Activated naive CD4-positive, alpha-beta T cell treated with anti-CD3 and anti-CD28 coated beads, Interleukin-2, amount 50 U/mL, for 72 hours (primary cell): ENCODE measurements around the gene CENPN. TPM values are rescaled to one million over a fixed set of nuclear protein-coding genes. Genes with fewer than 3 reads are reported as not detected.
A peak's percentile ranks its signal among the peaks of the same experiment; 100 is the strongest.

Experiments
- ATAC-seq, 2 donors: fragments of 150-1000 bp; cut with Tn5 transposase; 2 replicates each; pipeline ENCODE4 v1.10.0; 2021; ENCODE audit warnings: mild to moderate bottlenecking in 2 of 2, moderate library complexity in 2 of 2
- DNase-seq, 2 donors: peaks; one replicate each; pipeline ENCODE4 v3.0.0; 2021 to 2022; ENCODE audit warnings: low spot score in 2 of 2
- H3K27ac Mint-ChIP-seq, 2 donors: one replicate each; pipeline ENCODE4 v1.8.0; 2022; ENCODE audit warnings: mild to moderate bottlenecking in 2 of 2, mixed read lengths in 2 of 2
- H3K36me3 Mint-ChIP-seq, 2 donors: one replicate each; pipeline ENCODE4 v1.8.0; 2022; ENCODE audit warnings: mixed read lengths in 2 of 2
- H3K9me3 Mint-ChIP-seq, 2 donors: one replicate each; pipeline ENCODE4 v1.8.0; 2022; ENCODE audit warnings: mixed read lengths in 2 of 2
- total RNA-seq, 2 donors: library from RNA; stranded (reverse); gene quantifications; one replicate each; pipeline ENCODE4 v1.2.3, GENCODE V29; 2022

The CENPN gene
- 10 to 100 TPM; 41.7 to 57.9 TPM for total RNA-seq

- Mint-ChIP-seq H3K27ac (peak within 1 kb of the TSS; percentile 96 to 99), H3K36me3 (peaks cover 25 to 63% of the 10 kb centered on the region in 2 donors), H3K9me3 (no peaks in the 10 kb centered on the region)
- DNase-seq (peak; percentile 93 to 99), ATAC-seq (peak; percentile 86)
Measured at GRCh38 chr16:81006813-81007695, at the start of gene CENPN, which contains the start of gene CMC2. Gene CENPN (plus strand): TSS chr16:81007214. CDS start chr16:81011940, 4,726 bp downstream. Gene CMC2 (minus strand): TSS chr16:81006885. CDS start chr16:80997394, 9,491 bp downstream.

- Mint-ChIP-seq H3K9me3 (peaks cover 36 to 41% of the 10 kb centered on the region in 2 donors), H3K36me3 (peaks cover 29 to 61% of the 10 kb centered on the region in 2 donors), H3K27ac (no peak overlapping the region)
- ATAC-seq (no peak), DNase-seq (no peak)
Measured at GRCh38 chr16:80958284-80958683, 48.7 kb upstream of the CENPN start.

- peaks cover 6 to 31% of the 10 kb centered on the region in 2 donors for H3K36me3 Mint-ChIP-seq
- H3K9me3 Mint-ChIP-seq = peaks cover 18 to 21% of the 10 kb centered on the region in 2 donors
- no peak for DNase-seq
- H3K27ac Mint-ChIP-seq = no peak overlapping the region
- no peak for ATAC-seq
Measured at GRCh38 chr16:80962879-80963278, 44.1 kb upstream of the CENPN start.

GRCh38 chr16:80964351-80964750 is 42.7 kb upstream of the CENPN start:
- Mint-ChIP-seq H3K9me3 (peaks cover 12 to 13% of the 10 kb centered on the region in 2 donors), H3K36me3 (peaks cover 9 to 16% of the 10 kb centered on the region in 2 donors), H3K27ac (peak overlapping the region in 1 of 2 donors; percentile 73)
- DNase-seq (no peak), ATAC-seq (peak in 1 of 2 donors; percentile 32)

- DNase-seq (no peak), ATAC-seq (no peak)
- Mint-ChIP-seq H3K36me3 (peaks cover 0 to 15% of the 10 kb centered on the region in 2 donors), H3K9me3 (no peaks in the 10 kb centered on the region), H3K27ac (no peak overlapping the region)
Measured at GRCh38 chr16:80966617-80967016, 40.4 kb upstream of the CENPN start.

GRCh38 chr16:80968386-80969113 is 38.5 kb upstream of the CENPN start:
- no peak overlapping the region for H3K27ac Mint-ChIP-seq
- ATAC-seq = no peak
- H3K36me3 Mint-ChIP-seq = peaks cover 0 to 15% of the 10 kb centered on the region in 2 donors
- DNase-seq = no peak
- no peaks in the 10 kb centered on the region for H3K9me3 Mint-ChIP-seq

- DNase-seq (no peak), ATAC-seq (no peak)
- peak overlapping the region in 1 of 2 donors; percentile 69 for H3K27ac Mint-ChIP-seq
- H3K36me3 Mint-ChIP-seq = peaks cover 0 to 18% of the 10 kb centered on the region in 2 donors
- H3K9me3 Mint-ChIP-seq = no peaks in the 10 kb centered on the region
Measured at GRCh38 chr16:80969114-80969484, 37.9 kb upstream of the CENPN start.

- Mint-ChIP-seq H3K9me3 (no peaks in the 10 kb centered on the region), H3K36me3 (peaks cover 4 to 27% of the 10 kb centered on the region in 2 donors), H3K27ac (no peak overlapping the region)
- no peak for DNase-seq
- peak; percentile 34 to 92 for ATAC-seq
Measured at GRCh38 chr16:80971819-80972218, 35.2 kb upstream of the CENPN start.

- ATAC-seq (no peak), DNase-seq (no peak)
- no peaks in the 10 kb centered on the region for H3K9me3 Mint-ChIP-seq
- H3K27ac Mint-ChIP-seq = peak overlapping the region in 1 of 2 donors; percentile 30
- H3K36me3 Mint-ChIP-seq = peaks cover 4 to 27% of the 10 kb centered on the region in 2 donors
Measured at GRCh38 chr16:80972611-80973010, 34.4 kb upstream of the CENPN start.

- peak overlapping the region; percentile 14 to 47 for H3K27ac Mint-ChIP-seq
Measured at GRCh38 chr16:80973991-80974390, 33.0 kb upstream of the CENPN start.

GRCh38 chr16:80974649-80975376 is 32.2 kb upstream of the CENPN start:
- no peak for ATAC-seq
- DNase-seq = no peak
- Mint-ChIP-seq H3K9me3 (no peaks in the 10 kb centered on the region), H3K27ac (peak overlapping the region; percentile 14 to 44), H3K36me3 (peaks cover 4 to 13% of the 10 kb centered on the region in 2 donors)

More at GRCh38 chr16:80973991-80974390, 33.0 kb upstream of the CENPN start:
- DNase-seq (no peak), ATAC-seq (no peak)
- H3K9me3 Mint-ChIP-seq = no peaks in the 10 kb centered on the region
- H3K36me3 Mint-ChIP-seq = peaks cover 4 to 21% of the 10 kb centered on the region in 2 donors

GRCh38 chr16:80976946-80977345 is 30.1 kb upstream of the CENPN start:
- Mint-ChIP-seq H3K36me3 (peaks cover 4 to 12% of the 10 kb centered on the region in 2 donors), H3K9me3 (no peaks in the 10 kb centered on the region), H3K27ac (peak overlapping the region in 1 of 2 donors; percentile 19)
- no peak for DNase-seq
- ATAC-seq = no peak

- ATAC-seq (no peak), DNase-seq (no peak)
- H3K9me3 Mint-ChIP-seq = no peaks in the 10 kb centered on the region
- H3K27ac Mint-ChIP-seq = no peak overlapping the region
- no peaks in the 10 kb centered on the region for H3K36me3 Mint-ChIP-seq
Measured at GRCh38 chr16:80981103-80981502, 25.9 kb upstream of the CENPN start.

- Mint-ChIP-seq H3K27ac (no peak overlapping the region), H3K9me3 (no peaks in the 10 kb centered on the region), H3K36me3 (no peaks in the 10 kb centered on the region)
- ATAC-seq (no peak), DNase-seq (no peak)
Measured at GRCh38 chr16:80982646-80983045, 24.4 kb upstream of the CENPN start.

- no peaks in the 10 kb centered on the region for H3K36me3 Mint-ChIP-seq
- H3K9me3 Mint-ChIP-seq = no peaks in the 10 kb centered on the region
- DNase-seq (no peak), ATAC-seq (no peak)
- H3K27ac Mint-ChIP-seq = no peak overlapping the region
Measured at GRCh38 chr16:80984124-80984892, 22.7 kb upstream of the CENPN start.

GRCh38 chr16:80985611-80986010 is 21.4 kb upstream of the CENPN start:
- H3K27ac Mint-ChIP-seq = peak overlapping the region in 1 of 2 donors; percentile 1
- no peaks in the 10 kb centered on the region for H3K36me3 Mint-ChIP-seq
- ATAC-seq (no peak), DNase-seq (no peak)
- H3K9me3 Mint-ChIP-seq = no peaks in the 10 kb centered on the region
